ENCODE measurements around the gene MARCO.
"Not testable (repeated sequence)": the region's sequence is repeated elsewhere in the genome, so short reads cannot be mapped to it uniquely, and the experiment has no call there.

Gene MARCO

GRCh38 chr2:118943286-118943685 lies 1.3 kb downstream of the MARCO start:
- H3K27me3 ChIP-seq (ENCODE audit: insufficient read depth, insufficient read length): peaks cover 4% of the 10 kb centered on the region
- no peak overlapping the region for H3K9ac ChIP-seq (ENCODE audit: insufficient read length, low read depth)
- no peak for TF ChIP-seq SUZ12 (IDR thresholded peaks at IDR 0.05; ENCODE audit: extremely low read depth, insufficient read depth, insufficient read length)
- no peak for TF ChIP-seq YY1 (IDR thresholded peaks at IDR 0.05; ENCODE audit: insufficient read depth, insufficient read length)
- TF ChIP-seq ZNF274 (IDR thresholded peaks at IDR 0.05; ENCODE audit: low read depth, low read length): no peak
- no peak for DNase-seq (ENCODE audit: low read depth, low spot score)
- no peaks in the 10 kb centered on the region for H3K36me3 ChIP-seq (ENCODE audit: insufficient read depth, insufficient read length, low read length)
- no peaks in the 10 kb centered on the region for H3K9me3 ChIP-seq (ENCODE audit: insufficient read depth, low read length)
- no peaks in the 10 kb centered on the region for H3K4me1 ChIP-seq (ENCODE audit: insufficient read depth, insufficient read length)
- H3K4me3 ChIP-seq (ENCODE audit: insufficient read length, low read depth): no peak overlapping the region

GRCh38 chr2:118945881-118946280 lies 3.9 kb downstream of the MARCO start:
- Histone ChIP-seq H3K4me1 (ENCODE audit: insufficient read depth, insufficient read length) (no peaks in the 10 kb centered on the region), H3K9ac (ENCODE audit: insufficient read length, low read depth) (no peak overlapping the region), H3K9me3 (ENCODE audit: insufficient read depth, low read length) (no peaks in the 10 kb centered on the region), H3K36me3 (ENCODE audit: insufficient read depth, insufficient read length, low read length) (no peaks in the 10 kb centered on the region), H3K27me3 (ENCODE audit: insufficient read depth, insufficient read length) (peaks cover 4% of the 10 kb centered on the region), H3K4me3 (ENCODE audit: insufficient read length, low read depth) (no peak overlapping the region)
- DNase-seq (ENCODE audit: low read depth, low spot score): no peak
- TF ChIP-seq ZNF274 (IDR thresholded peaks at IDR 0.05; ENCODE audit: low read depth, low read length): no peak
- no peak for TF ChIP-seq YY1 (IDR thresholded peaks at IDR 0.05; ENCODE audit: insufficient read depth, insufficient read length)
- no peak for TF ChIP-seq SUZ12 (IDR thresholded peaks at IDR 0.05; ENCODE audit: extremely low read depth, insufficient read depth, insufficient read length)

GRCh38 chr2:118948266-118948665 lies 6.3 kb downstream of the MARCO start:
- not testable (repeated sequence) for H3K36me3 ChIP-seq (ENCODE audit: insufficient read depth, insufficient read length, low read length); H3K9ac ChIP-seq (ENCODE audit: insufficient read length, low read depth); H3K4me3 ChIP-seq (ENCODE audit: insufficient read length, low read depth); H3K4me1 ChIP-seq (ENCODE audit: insufficient read depth, insufficient read length); DNase-seq (ENCODE audit: low read depth, low spot score); H3K27me3 ChIP-seq (ENCODE audit: insufficient read depth, insufficient read length); H3K9me3 ChIP-seq (ENCODE audit: insufficient read depth, low read length)

GRCh38 chr2:118954297-118955060 lies 12.5 kb downstream of the MARCO start:
- Histone ChIP-seq H3K4me1 (ENCODE audit: insufficient read depth, insufficient read length) (no peaks in the 10 kb centered on the region), H3K4me3 (ENCODE audit: insufficient read length, low read depth) (no peak overlapping the region), H3K36me3 (ENCODE audit: insufficient read depth, insufficient read length, low read length) (no peaks in the 10 kb centered on the region), H3K9me3 (ENCODE audit: insufficient read depth, low read length) (no peaks in the 10 kb centered on the region; the same call in 1 of the 2 replicates), H3K9ac (ENCODE audit: insufficient read length, low read depth) (no peak overlapping the region), H3K27me3 (ENCODE audit: insufficient read depth, insufficient read length) (no peaks in the 10 kb centered on the region)
- DNase-seq (ENCODE audit: low read depth, low spot score): no peak
- no peak for TF ChIP-seq SUZ12 (IDR thresholded peaks at IDR 0.05; ENCODE audit: extremely low read depth, insufficient read depth, insufficient read length)
- TF ChIP-seq YY1 (IDR thresholded peaks at IDR 0.05; ENCODE audit: insufficient read depth, insufficient read length): no peak
- TF ChIP-seq ZNF274 (IDR thresholded peaks at IDR 0.05; ENCODE audit: low read depth, low read length): no peak

GRCh38 chr2:118965737-118966136 lies 23.7 kb downstream of the MARCO start:
- no peak for TF ChIP-seq ZNF274 (IDR thresholded peaks at IDR 0.05; ENCODE audit: low read depth, low read length)
- TF ChIP-seq SUZ12 (IDR thresholded peaks at IDR 0.05; ENCODE audit: extremely low read depth, insufficient read depth, insufficient read length): no peak
- no peak for TF ChIP-seq YY1 (IDR thresholded peaks at IDR 0.05; ENCODE audit: insufficient read depth, insufficient read length)
- H3K9ac ChIP-seq (ENCODE audit: insufficient read length, low read depth): no peak overlapping the region
- H3K9me3 ChIP-seq (ENCODE audit: insufficient read depth, low read length): no peaks in the 10 kb centered on the region
- no peaks in the 10 kb centered on the region for H3K36me3 ChIP-seq (ENCODE audit: insufficient read depth, insufficient read length, low read length)
- H3K4me3 ChIP-seq (ENCODE audit: insufficient read length, low read depth): no peak overlapping the region
- H3K27me3 ChIP-seq (ENCODE audit: insufficient read depth, insufficient read length): peaks cover 12% of the 10 kb centered on the region
- DNase-seq (ENCODE audit: low read depth, low spot score): no peak
- H3K4me1 ChIP-seq (ENCODE audit: insufficient read depth, insufficient read length): peaks cover 2% of the 10 kb centered on the region

GRCh38 chr2:118967124-118967880 lies 25.3 kb downstream of the MARCO start:
- Histone ChIP-seq H3K4me1 (ENCODE audit: insufficient read depth, insufficient read length) (peaks cover 2% of the 10 kb centered on the region), H3K9ac (ENCODE audit: insufficient read length, low read depth) (no peak overlapping the region), H3K36me3 (ENCODE audit: insufficient read depth, insufficient read length, low read length) (no peaks in the 10 kb centered on the region), H3K9me3 (ENCODE audit: insufficient read depth, low read length) (no peaks in the 10 kb centered on the region), H3K27me3 (ENCODE audit: insufficient read depth, insufficient read length) (peaks cover 27% of the 10 kb centered on the region), H3K4me3 (ENCODE audit: insufficient read length, low read depth) (no peak overlapping the region)
- no peak for DNase-seq (ENCODE audit: low read depth, low spot score)
- no peak for TF ChIP-seq SUZ12 (IDR thresholded peaks at IDR 0.05; ENCODE audit: extremely low read depth, insufficient read depth, insufficient read length)
- TF ChIP-seq YY1 (IDR thresholded peaks at IDR 0.05; ENCODE audit: insufficient read depth, insufficient read length): no peak
- TF ChIP-seq ZNF274 (IDR thresholded peaks at IDR 0.05; ENCODE audit: low read depth, low read length): no peak

- DNase-seq (ENCODE audit: low read depth, low spot score): no peak
- Histone ChIP-seq H3K4me1 (ENCODE audit: insufficient read depth, insufficient read length) (peaks cover 2% of the 10 kb centered on the region), H3K9me3 (ENCODE audit: insufficient read depth, low read length) (no peaks in the 10 kb centered on the region), H3K9ac (ENCODE audit: insufficient read length, low read depth) (no peak overlapping the region), H3K4me3 (ENCODE audit: insufficient read length, low read depth) (no peak overlapping the region), H3K36me3 (ENCODE audit: insufficient read depth, insufficient read length, low read length) (no peaks in the 10 kb centered on the region), H3K27me3 (ENCODE audit: insufficient read depth, insufficient read length) (peaks cover 34% of the 10 kb centered on the region)
- TF ChIP-seq ZNF274 (IDR thresholded peaks at IDR 0.05; ENCODE audit: low read depth, low read length) (no peak), YY1 (IDR thresholded peaks at IDR 0.05; ENCODE audit: insufficient read depth, insufficient read length) (no peak), SUZ12 (IDR thresholded peaks at IDR 0.05; ENCODE audit: extremely low read depth, insufficient read depth, insufficient read length) (no peak)
Observed at GRCh38 chr2:118968042-118968441, 26.0 kb downstream of the MARCO start.

Measured in NT2/D1 (cell line).